HL-60 (cell line): ENCODE data around the gene SLC25A29.
"Not testable (repeated sequence)": the region's sequence is repeated elsewhere in the genome, so short reads cannot be mapped to it uniquely, and the experiment has no call there.

Experiments used
- DNase-seq, 2 experiments: peaks; one replicate each; pipeline ENCODE4 v3.0.0-alpha.2; 2010 to 2020; ENCODE audit warnings: low read depth in 1 of 2, low spot score in 1 of 2
- H3K27ac ChIP-seq: fragments of 250-450 bp; sonication (Bioruptor Pico); replicated peaks from 2 replicates; pipeline ENCODE4 v1.5.1; 2020; ENCODE audit warnings: mild to moderate bottlenecking, moderate library complexity
- H3K27me3 ChIP-seq: fragments of 250-450 bp; sonication (Bioruptor Pico); 2 replicates; pipeline ENCODE4 v1.5.1; 2021; ENCODE audit warnings: mild to moderate bottlenecking, moderate library complexity; ENCODE audit not compliant: insufficient read depth, poor library complexity, severe bottlenecking
- H3K4me3 ChIP-seq: replicated peaks from 2 replicates; pipeline ENCODE4 v1.5.1; 2011; ENCODE audit warnings: mild to moderate bottlenecking, control low read depth, low read length; ENCODE audit not compliant: insufficient read depth
- GABPA ChIP-seq: IDR thresholded peaks from 2 replicates; pipeline ENCODE4 v1.6.1; 2012; ENCODE audit warnings: low read depth
- POLR2AphosphoS5 ChIP-seq: IDR thresholded peaks from 2 replicates; pipeline ENCODE4 v1.6.1; 2012; ENCODE audit warnings: low read depth
- SPI1 ChIP-seq: IDR thresholded peaks from 2 replicates; pipeline ENCODE4 v1.6.1; 2012; ENCODE audit warnings: low read depth, mild to moderate bottlenecking, borderline replicate concordance
- TF ChIP-seq, protein P1 (sequence below): IDR thresholded peaks from 2 replicates; pipeline ENCODE4 v1.6.1; 2012; ENCODE audit warnings: low read depth; ENCODE audit not compliant: insufficient replicate concordance
- TF ChIP-seq, protein P2 (sequence below): IDR thresholded peaks from one replicate; pipeline ENCODE4 v1.5.1; 2011; ENCODE audit warnings: low read length, control low read depth, inconsistent platforms; ENCODE audit not compliant: insufficient read depth

The SLC25A29 gene

DNA sequence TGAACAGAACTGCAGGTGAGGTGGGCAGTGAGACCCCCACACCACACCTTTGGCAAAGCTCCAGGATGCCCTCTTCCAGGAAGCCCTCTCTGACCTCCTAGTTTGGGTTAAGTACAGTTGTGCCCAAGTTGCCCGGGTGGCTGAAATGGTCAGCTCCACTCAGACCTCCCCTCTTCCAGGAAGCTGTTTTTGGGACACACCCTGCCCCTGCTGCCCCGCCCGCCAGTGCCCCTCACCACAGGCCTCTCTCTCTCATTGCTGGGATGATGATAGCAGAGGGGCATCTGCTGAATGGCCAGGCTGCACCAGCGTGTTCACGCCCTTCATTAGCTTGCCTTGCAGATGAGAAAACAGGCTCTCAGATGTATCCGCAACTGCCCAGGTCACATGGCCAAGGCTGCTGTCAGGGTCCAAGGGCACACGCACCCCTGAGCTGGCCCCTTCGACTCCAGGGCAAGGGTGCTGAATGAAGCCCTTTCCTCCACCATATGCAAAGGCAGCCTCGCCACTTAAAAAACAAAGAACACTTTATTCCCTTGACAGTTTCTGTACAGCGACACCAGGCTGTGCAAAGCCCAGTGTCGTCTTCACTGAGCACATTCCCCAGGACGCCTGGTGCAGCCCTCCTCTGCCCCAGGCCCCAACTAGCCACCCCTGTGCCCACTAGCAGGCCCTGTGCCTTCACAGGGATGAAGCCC lies 15.5 kb downstream of the SLC25A29 start:
- Histone ChIP-seq H3K4me3 (no peak overlapping the region), H3K27me3 (no peaks in the 10 kb centered on the region), H3K27ac (no peak overlapping the region)
- no peak for DNase-seq
- TF ChIP-seq POLR2AphosphoS5 (no peak), SPI1 (no peak), GABPA (no peak)
- TF ChIP-seq, protein P1, sequence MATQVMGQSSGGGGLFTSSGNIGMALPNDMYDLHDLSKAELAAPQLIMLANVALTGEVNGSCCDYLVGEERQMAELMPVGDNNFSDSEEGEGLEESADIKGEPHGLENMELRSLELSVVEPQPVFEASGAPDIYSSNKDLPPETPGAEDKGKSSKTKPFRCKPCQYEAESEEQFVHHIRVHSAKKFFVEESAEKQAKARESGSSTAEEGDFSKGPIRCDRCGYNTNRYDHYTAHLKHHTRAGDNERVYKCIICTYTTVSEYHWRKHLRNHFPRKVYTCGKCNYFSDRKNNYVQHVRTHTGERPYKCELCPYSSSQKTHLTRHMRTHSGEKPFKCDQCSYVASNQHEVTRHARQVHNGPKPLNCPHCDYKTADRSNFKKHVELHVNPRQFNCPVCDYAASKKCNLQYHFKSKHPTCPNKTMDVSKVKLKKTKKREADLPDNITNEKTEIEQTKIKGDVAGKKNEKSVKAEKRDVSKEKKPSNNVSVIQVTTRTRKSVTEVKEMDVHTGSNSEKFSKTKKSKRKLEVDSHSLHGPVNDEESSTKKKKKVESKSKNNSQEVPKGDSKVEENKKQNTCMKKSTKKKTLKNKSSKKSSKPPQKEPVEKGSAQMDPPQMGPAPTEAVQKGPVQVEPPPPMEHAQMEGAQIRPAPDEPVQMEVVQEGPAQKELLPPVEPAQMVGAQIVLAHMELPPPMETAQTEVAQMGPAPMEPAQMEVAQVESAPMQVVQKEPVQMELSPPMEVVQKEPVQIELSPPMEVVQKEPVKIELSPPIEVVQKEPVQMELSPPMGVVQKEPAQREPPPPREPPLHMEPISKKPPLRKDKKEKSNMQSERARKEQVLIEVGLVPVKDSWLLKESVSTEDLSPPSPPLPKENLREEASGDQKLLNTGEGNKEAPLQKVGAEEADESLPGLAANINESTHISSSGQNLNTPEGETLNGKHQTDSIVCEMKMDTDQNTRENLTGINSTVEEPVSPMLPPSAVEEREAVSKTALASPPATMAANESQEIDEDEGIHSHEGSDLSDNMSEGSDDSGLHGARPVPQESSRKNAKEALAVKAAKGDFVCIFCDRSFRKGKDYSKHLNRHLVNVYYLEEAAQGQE = no peak
- TF ChIP-seq, protein P2, sequence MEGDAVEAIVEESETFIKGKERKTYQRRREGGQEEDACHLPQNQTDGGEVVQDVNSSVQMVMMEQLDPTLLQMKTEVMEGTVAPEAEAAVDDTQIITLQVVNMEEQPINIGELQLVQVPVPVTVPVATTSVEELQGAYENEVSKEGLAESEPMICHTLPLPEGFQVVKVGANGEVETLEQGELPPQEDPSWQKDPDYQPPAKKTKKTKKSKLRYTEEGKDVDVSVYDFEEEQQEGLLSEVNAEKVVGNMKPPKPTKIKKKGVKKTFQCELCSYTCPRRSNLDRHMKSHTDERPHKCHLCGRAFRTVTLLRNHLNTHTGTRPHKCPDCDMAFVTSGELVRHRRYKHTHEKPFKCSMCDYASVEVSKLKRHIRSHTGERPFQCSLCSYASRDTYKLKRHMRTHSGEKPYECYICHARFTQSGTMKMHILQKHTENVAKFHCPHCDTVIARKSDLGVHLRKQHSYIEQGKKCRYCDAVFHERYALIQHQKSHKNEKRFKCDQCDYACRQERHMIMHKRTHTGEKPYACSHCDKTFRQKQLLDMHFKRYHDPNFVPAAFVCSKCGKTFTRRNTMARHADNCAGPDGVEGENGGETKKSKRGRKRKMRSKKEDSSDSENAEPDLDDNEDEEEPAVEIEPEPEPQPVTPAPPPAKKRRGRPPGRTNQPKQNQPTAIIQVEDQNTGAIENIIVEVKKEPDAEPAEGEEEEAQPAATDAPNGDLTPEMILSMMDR = no peak

GRCh38 chr14:100289916-100290606 lies 16.2 kb downstream of the SLC25A29 start:
- TF ChIP-seq GABPA (no peak), POLR2AphosphoS5 (no peak), SPI1 (no peak)
- TF ChIP-seq, protein P2 = no peak
- TF ChIP-seq, protein P1 = no peak
- H3K4me3 ChIP-seq = no peak overlapping the region
- H3K27me3 ChIP-seq = no peaks in the 10 kb centered on the region
- no peak for DNase-seq
- no peak overlapping the region for H3K27ac ChIP-seq

- Histone ChIP-seq H3K4me3 (no peak overlapping the region), H3K27me3 (no peaks in the 10 kb centered on the region), H3K27ac (no peak overlapping the region)
- no peak for DNase-seq
- TF ChIP-seq, protein P1 = no peak
- TF ChIP-seq, protein P2 = no peak
- TF ChIP-seq GABPA (no peak), SPI1 (no peak), POLR2AphosphoS5 (no peak)
These were observed 17.7 kb downstream of the SLC25A29 start for GRCh38 chr14:100288382-100289185.

DNA sequence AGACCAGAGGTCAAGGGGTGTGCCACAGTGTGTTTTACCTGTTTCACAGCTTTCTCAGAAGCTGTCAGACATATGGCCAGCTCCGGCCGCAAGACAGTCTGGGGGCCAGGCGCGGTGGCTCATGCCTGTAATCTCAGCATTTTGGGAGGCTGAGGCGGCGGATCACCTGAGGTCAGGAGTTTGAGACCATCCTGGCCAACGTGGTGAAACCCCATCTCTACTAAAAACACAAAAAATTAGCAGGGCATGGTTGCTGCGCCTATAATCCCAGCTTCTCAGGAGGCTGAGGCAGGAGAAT lies 18.3 kb downstream of the SLC25A29 start:
- H3K27me3 ChIP-seq, DNase-seq, H3K27ac ChIP-seq, H3K4me3 ChIP-seq: not testable (repeated sequence)
